Measurements from ENCODE around the gene STXBP3.

GRCh38 chr1:108729481-108729880, 17.0 kb upstream of the STXBP3 start:
- TF ChIP-seq POLR2A (IDR thresholded peaks at IDR 0.05), result no peak
- no peak for TF ChIP-seq CTCF (IDR thresholded peaks at IDR 0.05)
